Mucosa of rectum (tissue), 2 donors: ENCODE data around the gene SMAP2.

Source experiments
- H3K27ac ChIP-seq, 2 donors: one replicate each; pipeline ENCODE4 v1.7.0; 2013; ENCODE audit warnings: inconsistent platforms in 2 of 2, low read depth in 2 of 2, low read length in 2 of 2
- H3K27me3 ChIP-seq, 2 donors: one replicate each; pipeline ENCODE4 v1.7.0; 2013; ENCODE audit warnings: low read length in 2 of 2; ENCODE audit not compliant: control insufficient read depth in 2 of 2, insufficient read depth in 2 of 2
- H3K36me3 ChIP-seq, 2 donors: one replicate each; pipeline ENCODE4 v1.7.0; 2013; ENCODE audit warnings: low read length in 2 of 2; ENCODE audit not compliant: control insufficient read depth in 2 of 2, insufficient read depth in 2 of 2
- H3K4me1 ChIP-seq, 2 donors: one replicate each; pipeline ENCODE4 v1.7.0; 2013; ENCODE audit warnings: low read length in 2 of 2, mild to moderate bottlenecking in 1 of 2; ENCODE audit not compliant: control insufficient read depth in 2 of 2, insufficient read depth in 2 of 2
- H3K4me3 ChIP-seq, 2 donors: one replicate each; pipeline ENCODE4 v1.7.0; 2013; ENCODE audit warnings: low read length in 2 of 2
- H3K9ac ChIP-seq, 2 donors: one replicate each; pipeline ENCODE4 v1.7.0; 2013; ENCODE audit warnings: low read length in 2 of 2, low read depth in 1 of 2, mild to moderate bottlenecking in 1 of 2
- H3K9me3 ChIP-seq, 2 donors: one replicate each; pipeline ENCODE4 v1.7.0; 2013; ENCODE audit warnings: low read length in 2 of 2; ENCODE audit not compliant: control insufficient read depth in 2 of 2
- donor health status: healthy.
- donor health status: Normal muscosa, but diverticular disease.

SMAP2 gene

DNA sequence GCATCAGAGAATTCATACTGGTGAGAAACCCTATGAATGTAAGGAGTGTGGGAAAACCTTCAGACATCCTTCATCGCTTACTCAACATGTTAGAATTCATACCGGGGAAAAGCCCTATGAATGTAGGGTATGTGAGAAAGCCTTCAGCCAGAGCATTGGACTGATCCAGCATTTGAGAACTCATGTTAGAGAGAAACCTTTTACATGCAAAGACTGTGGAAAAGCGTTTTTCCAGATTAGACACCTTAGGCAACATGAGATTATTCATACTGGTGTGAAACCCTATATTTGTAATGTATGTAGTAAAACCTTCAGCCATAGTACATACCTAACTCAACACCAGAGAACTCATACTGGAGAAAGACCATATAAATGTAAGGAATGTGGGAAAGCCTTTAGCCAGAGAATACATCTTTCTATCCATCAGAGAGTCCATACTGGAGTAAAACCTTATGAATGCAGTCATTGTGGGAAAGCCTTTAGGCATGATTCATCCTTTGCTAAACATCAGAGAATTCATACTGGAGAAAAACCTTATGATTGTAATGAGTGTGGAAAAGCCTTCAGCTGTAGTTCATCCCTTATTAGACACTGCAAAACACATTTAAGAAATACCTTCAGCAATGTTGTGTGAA lies 89.5 kb downstream of the SMAP2 start:
- no peak overlapping the region for H3K4me3 ChIP-seq

GRCh38 chr1:40469327-40469726 lies 95.8 kb downstream of the SMAP2 start:
- peaks cover 30 to 34% of the 10 kb centered on the region in 2 donors for H3K9me3 ChIP-seq
- no peak overlapping the region for H3K27ac ChIP-seq
- no peak overlapping the region for H3K4me3 ChIP-seq
- no peaks in the 10 kb centered on the region for H3K27me3 ChIP-seq
- H3K4me1 ChIP-seq, result no peaks in the 10 kb centered on the region
- no peaks in the 10 kb centered on the region for H3K36me3 ChIP-seq
- H3K9ac ChIP-seq, result no peak overlapping the region

More for the DNA sequence above, 89.5 kb downstream of the SMAP2 start:
- no peak overlapping the region for H3K27ac ChIP-seq
- no peaks in the 10 kb centered on the region for H3K27me3 ChIP-seq
- H3K36me3 ChIP-seq, result peaks cover 13 to 19% of the 10 kb centered on the region in 2 donors
- peaks cover 52 to 55% of the 10 kb centered on the region in 2 donors for H3K9me3 ChIP-seq
- no peaks in the 10 kb centered on the region for H3K4me1 ChIP-seq
- no peak overlapping the region for H3K9ac ChIP-seq
